Upper lobe of left lung (tissue), 6 donors: ENCODE results near the gene CTBP1. TPM values are rescaled to one million over a fixed set of nuclear protein-coding genes. Genes with fewer than 3 reads are reported as not detected.

Source experiments
- ATAC-seq, 2 donors: fragments of 200-7000 bp; cut with Tn5 transposase; one replicate each; pipeline ENCODE4 v1.9.1; 2022; ENCODE audit warnings: mild to moderate bottlenecking in 2 of 2, moderate library complexity in 2 of 2; ENCODE audit not compliant: low FRiP score in 2 of 2
- DNase-seq, 2 donors: peaks; one replicate each; pipeline ENCODE4 v3.0.0-alpha.2; 2019 to 2020
- H3K27ac ChIP-seq, 4 donors: fragments of 200-600 bp; sonication (generic); one replicate each; pipeline ENCODE4 v1.5.1; 2016 to 2019
- H3K27me3 ChIP-seq, 4 donors: fragments of 200-600 bp; sonication (generic); one replicate each; pipeline ENCODE4 v1.5.1; 2017 to 2019
- H3K36me3 ChIP-seq, 4 donors: fragments of 200-600 bp; sonication (generic); one replicate each; pipeline ENCODE4 v1.5.1; 2016 to 2019
- H3K4me1 ChIP-seq, 4 donors: fragments of 200-600 bp; sonication (generic); one replicate each; pipeline ENCODE4 v1.5.1; 2018 to 2019
- H3K4me3 ChIP-seq, 4 donors: fragments of 200-600 bp; sonication (generic); one replicate each; pipeline ENCODE4 v1.5.1; 2017 to 2019; ENCODE audit warnings: mild to moderate bottlenecking in 2 of 4, moderate library complexity in 1 of 4
- H3K9me3 ChIP-seq, 4 donors: fragments of 200-600 bp; sonication (generic); one replicate each; pipeline ENCODE4 v1.5.1; 2018 to 2019
- EP300 ChIP-seq, 4 donors: sonication (generic); formaldehyde crosslinking; IDR thresholded peaks; one replicate each; pipeline ENCODE4 v1.5.1; 2017; ENCODE audit warnings: antibody characterized with exemption in 4 of 4, control low read depth in 2 of 4
- POLR2A ChIP-seq, 4 donors: fragments of 450-650 bp; IDR thresholded peaks; one replicate each; pipeline ENCODE4 v1.5.1; 2016 to 2017; ENCODE audit warnings: antibody characterized with exemption in 4 of 4, mild to moderate bottlenecking in 2 of 4
- POLR2AphosphoS5 ChIP-seq, 2 donors: sonication (generic); formaldehyde crosslinking; IDR thresholded peaks; one replicate each; pipeline ENCODE4 v1.5.1; 2017; ENCODE audit warnings: antibody characterized with exemption in 2 of 2
- WGBS, 2 donors: methylation state at CpG; one replicate each; pipeline ENCODE4 v1.1.5; 2017 to 2018; 5-methylcytosine and 5-hydroxymethylcytosine counted together
- total RNA-seq, 6 donors: library from RNA; depleted of rRNA in 4 of 6; stranded (reverse); fragments of >200 nt in 4 of 6; gene quantifications; one replicate each; pipeline versions ENCODE4 v1.1.0 to v1.2.1, GENCODE V29; 2016 to 2021
- TF ChIP-seq, protein P1 (sequence below), 6 experiments: fragments of 450-650 bp in 4 of 6; fragments of 200-600 bp in 2 of 6; sonication (generic) in 2 of 6; IDR thresholded peaks; one replicate each; pipeline ENCODE4 v1.5.1; 2016 to 2019; ENCODE audit warnings: antibody characterized with exemption in 6 of 6
- donor health status: DM: no; HTN: no; CAD: no; lungs with moderate emphysema.
- donor health status: DM: no; HTN: yes; CAD: no; lungs with severe emphysema.

Gene CTBP1
- total RNA-seq, 6 donors from 2014 or later: 142 to 483 (median 213) TPM

DNA sequence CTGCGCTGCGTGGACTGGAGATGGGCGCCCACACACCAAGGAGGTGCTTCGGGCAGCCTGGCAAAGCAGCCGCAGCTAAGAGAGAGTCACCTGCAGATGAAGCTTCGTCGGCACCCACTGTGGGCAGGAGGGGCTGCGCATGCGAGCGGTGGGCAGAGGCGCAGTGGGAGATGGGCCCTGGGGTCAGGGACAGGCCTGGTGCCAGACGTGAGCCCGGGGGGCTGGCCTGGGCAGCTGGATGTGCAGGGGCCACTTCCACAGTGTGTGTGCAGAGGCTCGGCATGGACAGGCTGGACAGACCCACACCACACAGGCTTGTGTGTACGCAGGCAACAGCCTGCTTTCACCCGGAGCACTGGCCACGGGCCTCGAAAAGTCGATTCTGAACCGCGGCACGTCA lies 18.6 kb downstream of the CTBP1 start:
- WGBS, 2 donors: 96 to 99% methylated on average over 19 to 22 of the region's 22 CpGs
- TF ChIP-seq, protein P1, sequence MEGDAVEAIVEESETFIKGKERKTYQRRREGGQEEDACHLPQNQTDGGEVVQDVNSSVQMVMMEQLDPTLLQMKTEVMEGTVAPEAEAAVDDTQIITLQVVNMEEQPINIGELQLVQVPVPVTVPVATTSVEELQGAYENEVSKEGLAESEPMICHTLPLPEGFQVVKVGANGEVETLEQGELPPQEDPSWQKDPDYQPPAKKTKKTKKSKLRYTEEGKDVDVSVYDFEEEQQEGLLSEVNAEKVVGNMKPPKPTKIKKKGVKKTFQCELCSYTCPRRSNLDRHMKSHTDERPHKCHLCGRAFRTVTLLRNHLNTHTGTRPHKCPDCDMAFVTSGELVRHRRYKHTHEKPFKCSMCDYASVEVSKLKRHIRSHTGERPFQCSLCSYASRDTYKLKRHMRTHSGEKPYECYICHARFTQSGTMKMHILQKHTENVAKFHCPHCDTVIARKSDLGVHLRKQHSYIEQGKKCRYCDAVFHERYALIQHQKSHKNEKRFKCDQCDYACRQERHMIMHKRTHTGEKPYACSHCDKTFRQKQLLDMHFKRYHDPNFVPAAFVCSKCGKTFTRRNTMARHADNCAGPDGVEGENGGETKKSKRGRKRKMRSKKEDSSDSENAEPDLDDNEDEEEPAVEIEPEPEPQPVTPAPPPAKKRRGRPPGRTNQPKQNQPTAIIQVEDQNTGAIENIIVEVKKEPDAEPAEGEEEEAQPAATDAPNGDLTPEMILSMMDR (IDR thresholded peaks at IDR 0.05): no peak
- TF ChIP-seq POLR2A (IDR thresholded peaks at IDR 0.05) (no peak), EP300 (IDR thresholded peaks at IDR 0.05) (no peak), POLR2AphosphoS5 (IDR thresholded peaks at IDR 0.05) (no peak)
- no peaks in the 10 kb centered on the region for H3K9me3 ChIP-seq
- no peaks in the 10 kb centered on the region for H3K27me3 ChIP-seq
- DNase-seq (no peak), ATAC-seq (no peak)
- H3K27ac ChIP-seq: no peak overlapping the region
- H3K4me3 ChIP-seq: no peak overlapping the region
- H3K4me1 ChIP-seq: peaks cover 14 to 37% (median 24%) of the 10 kb centered on the region in 4 donors
- H3K36me3 ChIP-seq: peaks cover 27 to 99% (median 80%) of the 10 kb centered on the region in 4 donors

DNA sequence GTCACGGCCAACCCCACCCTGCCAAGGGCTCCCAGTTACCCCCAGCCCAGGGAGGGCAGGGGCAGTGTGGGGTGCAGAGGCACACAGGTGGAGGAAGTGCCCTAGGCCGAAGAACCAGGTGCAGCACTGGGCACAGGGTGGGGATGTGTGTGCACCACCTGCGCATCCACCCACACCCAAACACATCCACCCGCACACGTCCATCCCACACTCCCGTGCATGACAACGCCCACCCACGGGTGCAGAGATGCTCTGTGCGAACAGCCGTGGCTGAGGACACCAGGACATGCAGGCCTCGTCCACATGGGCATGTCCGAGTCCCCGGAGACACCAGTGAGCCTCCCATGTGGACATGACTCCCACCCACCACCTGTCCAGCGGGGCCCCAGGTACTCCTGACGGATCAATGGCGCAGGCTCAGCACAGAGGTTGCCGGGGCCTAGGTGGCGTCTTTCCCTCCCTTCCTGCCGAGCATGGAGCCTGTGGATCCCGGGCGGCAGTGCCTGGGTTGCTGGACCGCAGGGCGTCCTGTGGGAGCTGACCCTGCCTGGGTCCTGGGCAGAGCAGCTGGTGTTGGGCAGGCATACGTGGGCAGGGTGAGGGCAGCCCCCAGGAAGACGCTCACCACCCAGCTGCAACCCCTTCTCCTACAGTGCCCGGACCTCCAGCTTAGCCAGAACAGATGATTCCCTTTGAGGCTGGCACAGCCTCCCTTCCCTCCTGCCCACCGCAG lies 19.6 kb downstream of the CTBP1 start:
- WGBS, 2 donors: 84 to 93% methylated on average over 4 to 26 of the region's 27 CpGs
- peak in 1 of 2 donors; percentile 64 for DNase-seq
- no peak overlapping the region for H3K4me3 ChIP-seq
- no peaks in the 10 kb centered on the region for H3K27me3 ChIP-seq
- peaks cover 29 to 99% (median 82%) of the 10 kb centered on the region in 4 donors for H3K36me3 ChIP-seq
- no peak for ATAC-seq
- H3K4me1 ChIP-seq: peaks cover 11 to 28% (median 18%) of the 10 kb centered on the region in 4 donors
- no peak overlapping the region for H3K27ac ChIP-seq
- TF ChIP-seq EP300 (IDR thresholded peaks at IDR 0.05) (no peak), POLR2A (IDR thresholded peaks at IDR 0.05) (no peak), POLR2AphosphoS5 (IDR thresholded peaks at IDR 0.05) (no peak)
- TF ChIP-seq, protein P1 (IDR thresholded peaks at IDR 0.05): no peak
- no peaks in the 10 kb centered on the region for H3K9me3 ChIP-seq

GRCh38 chr4:1227816-1228215 lies 21.1 kb downstream of the CTBP1 start:
- Histone ChIP-seq H3K9me3 (no peaks in the 10 kb centered on the region), H3K4me1 (peaks cover 0 to 14% (median 4%) of the 10 kb centered on the region in 4 donors), H3K27ac (no peak overlapping the region), H3K27me3 (no peaks in the 10 kb centered on the region), H3K36me3 (peaks cover 36 to 100% (median 86%) of the 10 kb centered on the region in 4 donors), H3K4me3 (no peak overlapping the region)
- TF ChIP-seq POLR2AphosphoS5 (IDR thresholded peaks at IDR 0.05) (no peak), EP300 (IDR thresholded peaks at IDR 0.05) (no peak), POLR2A (IDR thresholded peaks at IDR 0.05) (no peak)
- TF ChIP-seq, protein P1 (IDR thresholded peaks at IDR 0.05): no peak
- peak in 1 of 2 donors; percentile 32 for DNase-seq
- ATAC-seq: no peak
- WGBS, 2 donors: 83 to 93% methylated on average over 12 to 16 of the region's 16 CpGs

DNA sequence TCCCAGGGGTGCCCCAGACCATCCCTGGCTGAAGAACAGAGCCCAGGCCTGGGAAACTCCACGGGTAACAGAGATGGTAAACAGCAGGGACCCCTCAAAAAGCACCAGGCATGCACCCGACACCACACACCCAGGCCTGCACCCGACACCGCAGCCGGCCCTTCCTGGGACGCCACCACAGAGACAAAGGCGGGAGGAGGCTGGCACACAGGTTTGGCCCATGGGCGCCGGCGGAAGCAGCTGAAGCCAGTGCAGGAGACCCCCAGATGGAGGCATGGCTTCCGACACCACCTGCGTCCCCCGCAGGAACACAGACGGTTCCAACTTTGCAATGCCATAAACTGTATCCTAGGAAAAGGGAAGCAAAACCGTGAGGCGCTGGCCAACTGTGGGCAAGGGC lies 22.3 kb downstream of the CTBP1 start:
- H3K9me3 ChIP-seq: no peaks in the 10 kb centered on the region
- ATAC-seq: no peak
- H3K4me1 ChIP-seq: peaks cover 0 to 12% (median 4%) of the 10 kb centered on the region in 4 donors
- peak in 1 of 2 donors; percentile 76 for DNase-seq
- no peaks in the 10 kb centered on the region for H3K27me3 ChIP-seq
- H3K36me3 ChIP-seq: peaks cover 32 to 99% (median 84%) of the 10 kb centered on the region in 4 donors
- H3K27ac ChIP-seq: peak overlapping the region in 1 of 4 donors; percentile 34
- TF ChIP-seq, protein P1 (IDR thresholded peaks at IDR 0.05): no peak
- TF ChIP-seq EP300 (IDR thresholded peaks at IDR 0.05) (no peak), POLR2AphosphoS5 (IDR thresholded peaks at IDR 0.05) (no peak), POLR2A (IDR thresholded peaks at IDR 0.05) (no peak)
- no peak overlapping the region for H3K4me3 ChIP-seq
- 90 to 92% methylated on average over 11 to 14 of the region's 16 CpGs for WGBS, 2 donors
